ENCODE results near the gene IFNL2. TPM values are rescaled to one million over a fixed set of nuclear protein-coding genes. Genes with fewer than 3 reads are reported as not detected.

IFNL2 gene
- total RNA-seq, 4 donors from 2014 or later: not detected

- WGBS, 2 donors: 66 to 72% methylated on average over 11 of the region's 11 CpGs
- H3K4me3 ChIP-seq (ENCODE audit: low read depth, poor library complexity, severe bottlenecking): no peak overlapping the region
Measured at GRCh38 chr19:39310558-39311311, 42.5 kb downstream of the IFNL2 start.

DNA sequence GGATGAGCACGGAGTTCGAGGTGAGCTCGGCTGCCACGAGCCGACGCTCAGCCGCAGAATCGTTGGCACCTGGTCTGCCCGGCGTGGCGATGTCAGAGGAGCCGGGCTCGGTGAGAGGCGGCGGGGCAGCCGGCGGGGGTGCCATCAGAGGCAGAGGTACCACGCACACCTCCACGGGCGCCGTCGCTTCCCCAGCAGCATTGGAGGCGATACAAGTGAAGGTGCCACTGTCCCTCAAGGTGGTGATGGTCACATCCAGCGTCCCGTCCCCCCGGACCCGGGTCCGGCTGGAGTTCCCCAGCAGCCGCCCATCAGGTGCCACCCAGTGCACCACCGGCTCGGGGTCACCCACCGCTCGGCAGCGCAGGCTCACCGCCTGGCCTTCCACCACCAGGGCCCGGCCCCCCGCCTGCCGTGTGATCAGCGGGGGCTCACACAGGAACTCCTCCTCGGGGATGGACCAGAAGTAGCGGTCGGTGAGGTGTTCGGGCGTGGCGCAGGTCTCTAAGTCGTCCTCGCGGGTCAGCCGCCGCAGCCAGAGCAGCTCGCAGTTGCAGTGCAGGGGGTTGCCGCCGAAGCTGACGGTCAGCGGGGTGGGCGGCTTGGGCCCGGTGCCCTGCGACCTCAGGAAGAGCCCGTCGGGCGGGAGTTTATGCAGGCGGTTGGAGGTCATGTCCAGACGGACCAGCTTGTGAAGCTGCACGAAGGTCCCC is 46.0 kb downstream of the IFNL2 start:
- no peak for TF ChIP-seq CTCF (IDR thresholded peaks at IDR 0.05)
- TF ChIP-seq POLR2A (IDR thresholded peaks at IDR 0.05): no peak
- DNase-seq (ENCODE audit: low spot score in 2 of 2): no peak
- no peak overlapping the region for H3K4me3 ChIP-seq (ENCODE audit: low read depth, poor library complexity, severe bottlenecking)
- intact Hi-C loops (cut with DNase I; ENCODE audit: low total_unique reads): no loop called here
- WGBS, 2 donors: 95% methylated on average over 29 to 30 of the region's 64 CpGs

More at GRCh38 chr19:39310558-39311311, 42.5 kb downstream of the IFNL2 start:
- no peak for TF ChIP-seq POLR2A (IDR thresholded peaks at IDR 0.05)
- no peak for TF ChIP-seq CTCF (IDR thresholded peaks at IDR 0.05)
- DNase-seq (ENCODE audit: low spot score in 2 of 2): no peak
- intact Hi-C loops (cut with DNase I; ENCODE audit: low total_unique reads): no loop called here

- no peak for DNase-seq (ENCODE audit: low spot score in 2 of 2)
Measured at GRCh38 chr19:39315933-39316332, 47.7 kb downstream of the IFNL2 start.

GRCh38 chr19:39316627-39317321 is 48.6 kb downstream of the IFNL2 start:
- no peak for TF ChIP-seq POLR2A (IDR thresholded peaks at IDR 0.05)
- no peak for TF ChIP-seq CTCF (IDR thresholded peaks at IDR 0.05)
- 84 to 86% methylated on average over 12 of the region's 12 CpGs for WGBS, 2 donors
- no peak overlapping the region for H3K4me3 ChIP-seq (ENCODE audit: low read depth, poor library complexity, severe bottlenecking)
- intact Hi-C loops (cut with DNase I; ENCODE audit: low total_unique reads): no loop called here
- DNase-seq (ENCODE audit: low spot score in 2 of 2): no peak

More at GRCh38 chr19:39315933-39316332, 47.7 kb downstream of the IFNL2 start:
- no peak for TF ChIP-seq POLR2A (IDR thresholded peaks at IDR 0.05)
- no peak for TF ChIP-seq CTCF (IDR thresholded peaks at IDR 0.05)
- 100% methylated on average over 1 of the region's 1 CpG for WGBS, 2 donors
- H3K4me3 ChIP-seq (ENCODE audit: low read depth, poor library complexity, severe bottlenecking): no peak overlapping the region
- intact Hi-C loops (cut with DNase I; ENCODE audit: low total_unique reads): no loop called here

DNA sequence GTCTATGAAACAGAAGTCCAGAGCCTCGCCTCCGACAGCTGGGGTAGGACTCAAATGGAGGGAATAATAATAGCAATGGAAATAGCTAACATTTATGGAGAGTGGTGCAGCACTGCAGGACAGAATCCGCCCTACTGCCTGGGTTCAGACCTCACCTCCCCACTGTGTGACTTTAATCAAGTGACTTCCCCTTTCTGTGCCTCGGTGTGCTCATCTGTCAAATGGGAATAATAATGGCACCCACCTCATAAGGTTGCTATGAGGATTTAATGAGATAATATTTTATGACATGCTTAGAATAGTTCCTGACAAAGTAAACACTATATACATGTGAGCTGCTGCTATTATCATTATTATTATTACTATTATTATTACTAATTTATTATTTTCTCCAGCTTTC is 49.3 kb downstream of the IFNL2 start:
- no peak for DNase-seq (ENCODE audit: low spot score in 2 of 2)
- WGBS, 2 donors: 89 to 92% methylated on average over 4 of the region's 4 CpGs
- TF ChIP-seq CTCF (IDR thresholded peaks at IDR 0.05) (no peak), POLR2A (IDR thresholded peaks at IDR 0.05) (no peak)
- H3K4me3 ChIP-seq (ENCODE audit: low read depth, poor library complexity, severe bottlenecking): no peak overlapping the region
- intact Hi-C loops (cut with DNase I; ENCODE audit: low total_unique reads): no loop called here
